ENCODE data around the gene GPR55.
"Not testable (repeated sequence)": the region's sequence is repeated elsewhere in the genome, so short reads cannot be mapped to it uniquely, and the experiment has no call there.

GPR55 gene, protein sequence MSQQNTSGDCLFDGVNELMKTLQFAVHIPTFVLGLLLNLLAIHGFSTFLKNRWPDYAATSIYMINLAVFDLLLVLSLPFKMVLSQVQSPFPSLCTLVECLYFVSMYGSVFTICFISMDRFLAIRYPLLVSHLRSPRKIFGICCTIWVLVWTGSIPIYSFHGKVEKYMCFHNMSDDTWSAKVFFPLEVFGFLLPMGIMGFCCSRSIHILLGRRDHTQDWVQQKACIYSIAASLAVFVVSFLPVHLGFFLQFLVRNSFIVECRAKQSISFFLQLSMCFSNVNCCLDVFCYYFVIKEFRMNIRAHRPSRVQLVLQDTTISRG

DNA sequence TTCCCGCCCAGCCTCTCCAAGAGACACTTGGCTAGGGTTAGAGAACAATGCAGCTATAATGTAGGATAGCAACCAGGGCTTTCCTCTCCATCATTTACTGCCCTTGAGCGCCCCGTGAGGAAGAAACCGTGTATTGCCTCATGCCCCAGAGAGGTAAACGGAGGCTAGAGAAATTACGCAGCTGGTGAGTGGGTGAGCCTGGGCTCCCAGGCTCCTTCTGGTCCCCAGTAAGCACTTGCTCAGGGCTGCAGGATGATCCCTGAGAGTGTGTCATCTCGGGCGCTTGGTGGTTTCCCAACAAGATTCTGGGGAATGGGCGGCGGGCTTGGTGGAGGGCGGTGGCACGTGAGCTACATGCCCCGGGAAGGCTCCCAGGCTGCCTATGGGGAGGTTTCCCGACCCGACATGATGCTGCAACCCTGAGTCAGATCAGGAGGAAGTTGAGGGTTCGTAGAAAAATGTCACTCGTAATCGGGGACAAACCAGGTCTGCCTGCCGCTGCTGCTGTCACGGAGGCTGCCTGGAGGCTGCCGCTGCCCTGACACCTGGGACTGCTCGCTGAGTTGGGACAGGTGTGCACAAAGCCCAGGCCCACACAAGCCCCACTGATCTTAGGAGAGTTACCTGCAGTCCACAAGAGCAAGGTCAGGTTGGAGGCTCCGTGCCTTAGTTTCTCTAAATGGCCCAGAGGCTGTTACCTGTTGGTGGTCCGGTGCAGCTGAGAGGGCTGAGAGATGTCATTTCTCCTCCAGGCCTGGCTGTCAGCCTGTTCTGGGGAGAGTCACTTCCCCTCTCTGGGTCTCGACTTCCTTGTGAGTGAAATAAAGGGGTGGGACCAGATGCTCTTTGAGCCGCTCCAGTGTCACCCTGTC lies at the start of gene GPR55:
Gene GPR55, minus strand, starts transcription at position 773 of the 872 bp plus-strand sequence. CDS start 14,280 bp downstream, outside the sequence.
- no peak for DNase-seq

DNA sequence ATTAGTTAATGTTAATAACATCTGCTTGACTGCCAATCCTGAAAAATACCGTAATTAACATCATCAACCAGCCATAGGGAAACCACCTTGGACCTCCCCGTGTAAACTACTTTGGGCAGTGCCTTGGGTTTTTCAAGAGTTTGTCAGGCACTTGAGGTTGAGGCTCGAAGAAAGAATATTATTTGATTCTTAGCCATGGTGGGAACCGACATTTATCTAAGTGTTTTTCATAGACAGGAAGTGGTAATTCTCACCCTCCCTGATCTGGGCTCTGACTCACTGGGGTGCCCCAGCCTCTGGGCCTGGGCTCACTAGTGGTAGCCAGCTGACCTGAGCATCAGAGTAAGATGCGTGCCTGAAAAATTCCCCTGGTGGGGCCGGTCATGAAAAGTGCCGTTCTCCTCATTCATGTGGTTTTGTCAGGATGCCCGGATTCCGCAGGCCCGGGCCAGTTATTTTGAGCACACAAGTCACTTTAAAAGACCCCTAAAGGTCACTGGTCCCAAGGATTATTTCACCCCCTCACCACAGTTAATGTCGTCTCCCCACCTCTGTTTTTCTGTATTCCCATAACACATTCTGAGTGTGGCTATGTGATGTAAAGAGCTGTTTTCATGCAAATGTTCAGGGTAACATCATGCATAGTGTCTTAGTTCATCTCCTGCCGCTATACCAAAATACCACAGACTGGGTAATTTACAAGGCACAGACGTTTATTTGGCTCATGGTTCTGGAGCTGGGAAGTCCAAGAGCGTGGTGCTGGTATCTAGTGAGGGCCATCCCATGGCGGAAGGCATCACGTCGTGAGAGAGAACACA lies 49.3 kb upstream of the GPR55 start:
- DNase-seq = no peak

DNA sequence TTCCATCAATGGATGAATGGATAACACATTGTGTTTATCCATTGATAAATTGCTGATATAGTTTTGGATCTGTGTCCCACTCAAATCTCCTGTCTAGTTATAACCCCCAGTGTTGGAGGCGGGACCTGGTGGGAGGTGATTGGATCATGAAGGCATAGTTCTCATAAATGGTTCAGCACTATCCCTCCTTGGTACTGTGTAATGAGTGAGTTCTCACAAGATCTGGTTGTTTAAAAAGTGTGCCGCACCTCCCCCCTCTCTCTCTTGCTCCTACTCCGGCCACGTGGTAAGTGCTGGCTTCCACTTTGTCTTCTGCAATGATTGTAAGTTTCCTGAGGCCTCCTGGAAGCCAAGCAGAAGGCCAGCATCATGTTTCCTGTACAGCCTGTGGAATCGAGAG lies 47.0 kb upstream of the GPR55 start:
- no peak for DNase-seq

DNA sequence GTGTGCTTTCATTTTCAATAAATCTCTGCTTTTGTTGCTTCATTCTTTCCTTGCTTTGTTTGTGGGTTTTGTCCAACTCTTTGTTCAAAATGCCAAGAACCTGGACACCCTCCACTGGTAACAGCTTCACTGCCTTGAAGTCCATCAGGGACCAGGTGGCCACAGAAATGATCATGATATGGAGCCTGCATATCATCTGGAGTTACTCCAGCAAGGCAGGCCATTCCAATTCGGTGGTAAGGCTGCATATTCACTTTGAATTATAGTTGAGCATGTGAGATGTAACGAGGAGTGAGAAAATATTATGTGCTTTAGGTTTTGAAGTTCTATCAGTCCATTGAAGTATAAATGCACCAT lies 44.6 kb upstream of the GPR55 start:
- DNase-seq = no peak

DNA sequence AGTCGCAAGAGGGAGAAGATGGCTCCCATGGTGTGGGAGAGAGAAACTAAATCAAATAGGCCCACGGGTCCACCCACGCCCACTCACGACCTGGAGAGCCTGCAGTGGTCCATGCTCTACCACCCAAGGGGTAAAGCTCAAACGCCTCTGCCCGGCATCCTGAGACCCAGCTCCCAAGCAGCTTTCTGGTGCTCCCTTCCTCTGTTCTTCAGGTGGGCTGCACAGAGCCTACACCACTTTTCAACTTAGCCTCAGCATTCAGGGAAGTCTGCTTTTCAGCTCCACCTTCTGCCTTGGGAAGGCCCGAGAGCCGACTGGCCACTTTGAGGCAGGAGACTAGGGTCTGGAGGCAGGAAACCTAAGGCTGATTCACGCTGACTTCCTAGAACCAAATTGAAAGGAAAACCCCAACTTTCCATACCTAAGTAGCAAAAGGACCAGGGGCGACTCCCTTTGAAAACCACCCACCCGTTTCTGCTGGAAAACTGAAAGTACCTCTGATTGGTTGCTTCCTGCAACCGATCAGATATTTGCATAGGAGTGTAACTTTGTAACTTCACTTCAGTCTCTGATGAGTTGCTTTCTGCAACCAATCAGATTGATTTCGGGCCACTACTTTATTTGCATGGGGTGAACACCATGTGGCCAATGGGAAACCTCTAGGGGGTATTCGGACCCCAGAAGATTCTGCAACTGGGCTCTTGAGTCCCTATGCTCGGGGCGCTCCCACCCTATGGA lies 44.0 kb upstream of the GPR55 start:
- no peak for DNase-seq

DNA sequence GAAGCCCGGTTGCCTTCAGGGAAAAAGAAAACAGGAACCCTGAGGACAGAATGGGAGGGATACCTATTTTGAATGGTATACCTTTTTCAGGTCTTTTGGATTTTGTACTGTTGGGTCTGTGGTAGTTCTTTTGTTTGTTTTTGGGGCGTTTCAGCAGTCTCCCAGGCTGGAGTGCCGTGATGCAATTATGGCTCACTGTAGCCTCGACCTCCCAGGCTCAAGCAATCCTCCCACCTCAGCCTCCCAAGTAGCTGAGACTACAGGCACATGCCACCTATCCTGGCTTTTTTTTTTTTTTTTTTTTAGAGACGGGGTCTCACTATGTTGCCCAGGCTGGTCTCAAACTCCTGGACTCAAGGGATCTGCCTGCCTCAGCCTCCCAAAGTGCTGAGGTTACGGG lies 43.3 kb upstream of the GPR55 start:
- DNase-seq = not testable (repeated sequence)

DNA sequence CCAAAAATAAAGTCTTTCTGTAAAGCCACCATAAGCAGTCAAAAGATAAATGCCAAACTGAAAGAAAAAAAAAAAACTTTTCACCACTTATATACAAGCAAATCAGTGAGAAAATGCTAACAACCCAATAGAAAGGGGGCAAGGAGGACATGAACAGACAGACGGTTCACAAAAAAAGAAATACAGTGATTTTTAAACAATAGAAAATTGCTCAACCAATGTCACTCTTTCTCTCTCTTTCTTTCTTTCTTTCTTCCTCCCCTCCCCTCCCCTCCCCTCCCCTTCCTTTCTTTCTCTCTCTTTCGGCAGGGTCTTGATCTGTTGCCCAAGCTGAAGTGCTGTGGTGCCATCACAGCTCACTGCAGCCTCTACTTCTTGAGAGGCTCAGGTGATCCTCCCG lies 42.1 kb upstream of the GPR55 start:
- DNase-seq = no peak

DNA sequence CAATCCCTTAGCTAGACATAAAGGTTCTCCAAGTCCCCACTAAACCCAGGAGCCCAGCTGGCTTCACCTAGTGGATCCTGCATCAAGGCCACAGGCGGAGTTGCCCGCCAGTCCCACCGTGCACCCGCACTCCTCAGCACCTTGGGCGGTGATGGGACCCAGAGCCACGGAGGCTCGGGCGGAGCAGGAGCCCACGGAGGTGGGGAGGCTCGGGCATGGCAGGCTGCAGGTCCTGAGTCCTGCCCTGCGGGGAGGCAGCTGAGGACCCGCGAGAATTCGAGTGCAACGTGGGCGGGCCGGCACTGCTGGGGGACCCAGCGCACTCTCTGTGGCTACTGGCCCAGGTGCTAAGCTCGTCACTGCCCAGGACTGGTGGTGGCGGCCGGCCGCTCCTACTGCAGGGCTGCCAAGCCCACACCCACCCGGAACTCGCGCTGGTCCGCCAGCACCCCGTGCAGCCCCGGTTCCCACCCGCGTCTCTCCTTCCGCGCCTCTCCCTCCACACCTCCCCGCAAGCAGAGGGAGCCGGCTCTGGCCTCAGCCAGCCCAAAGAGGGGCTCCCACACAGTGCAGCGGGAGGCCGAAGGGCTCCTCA lies 39.2 kb upstream of the GPR55 start:
- DNase-seq = no peak

DNA sequence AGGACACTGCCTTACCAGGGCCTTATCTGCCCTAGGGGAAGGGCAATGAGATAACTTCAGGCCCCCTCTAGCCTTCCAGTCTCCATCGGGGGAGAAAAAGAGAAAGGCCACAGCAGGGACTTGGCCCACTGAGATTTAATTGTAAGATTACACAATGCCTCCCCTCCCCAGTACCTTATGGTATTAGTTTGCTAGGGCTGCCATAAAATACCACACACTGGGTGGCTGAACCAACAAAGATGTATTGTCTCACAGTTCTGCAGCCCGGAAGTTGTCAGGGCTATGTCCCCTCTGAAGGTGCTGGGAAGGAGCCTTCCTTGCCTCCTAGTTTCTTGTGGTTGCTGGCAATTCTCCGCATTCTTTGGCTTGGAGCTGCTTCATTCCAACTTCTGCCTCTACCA lies 36.0 kb upstream of the GPR55 start:
- DNase-seq = no peak

DNA sequence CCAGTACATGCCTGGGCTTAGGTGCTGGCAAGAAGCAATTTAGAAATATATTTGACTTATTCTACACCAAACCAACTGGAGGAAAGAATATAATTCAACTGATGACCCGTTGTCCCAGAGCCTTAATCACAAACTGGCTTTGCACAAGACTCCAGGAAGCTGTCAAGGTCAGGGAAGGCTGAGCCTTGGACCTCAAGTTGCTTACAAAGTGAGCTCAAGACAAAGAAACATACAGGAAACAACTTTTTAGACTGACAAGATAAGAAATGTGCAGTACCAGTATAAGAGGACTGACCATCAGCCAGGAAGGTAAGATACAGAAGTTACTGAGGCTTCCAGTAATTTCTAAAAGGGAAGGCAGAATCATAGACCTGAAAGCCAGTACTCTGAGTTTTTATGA lies 35.0 kb upstream of the GPR55 start:
- DNase-seq = no peak

DNA sequence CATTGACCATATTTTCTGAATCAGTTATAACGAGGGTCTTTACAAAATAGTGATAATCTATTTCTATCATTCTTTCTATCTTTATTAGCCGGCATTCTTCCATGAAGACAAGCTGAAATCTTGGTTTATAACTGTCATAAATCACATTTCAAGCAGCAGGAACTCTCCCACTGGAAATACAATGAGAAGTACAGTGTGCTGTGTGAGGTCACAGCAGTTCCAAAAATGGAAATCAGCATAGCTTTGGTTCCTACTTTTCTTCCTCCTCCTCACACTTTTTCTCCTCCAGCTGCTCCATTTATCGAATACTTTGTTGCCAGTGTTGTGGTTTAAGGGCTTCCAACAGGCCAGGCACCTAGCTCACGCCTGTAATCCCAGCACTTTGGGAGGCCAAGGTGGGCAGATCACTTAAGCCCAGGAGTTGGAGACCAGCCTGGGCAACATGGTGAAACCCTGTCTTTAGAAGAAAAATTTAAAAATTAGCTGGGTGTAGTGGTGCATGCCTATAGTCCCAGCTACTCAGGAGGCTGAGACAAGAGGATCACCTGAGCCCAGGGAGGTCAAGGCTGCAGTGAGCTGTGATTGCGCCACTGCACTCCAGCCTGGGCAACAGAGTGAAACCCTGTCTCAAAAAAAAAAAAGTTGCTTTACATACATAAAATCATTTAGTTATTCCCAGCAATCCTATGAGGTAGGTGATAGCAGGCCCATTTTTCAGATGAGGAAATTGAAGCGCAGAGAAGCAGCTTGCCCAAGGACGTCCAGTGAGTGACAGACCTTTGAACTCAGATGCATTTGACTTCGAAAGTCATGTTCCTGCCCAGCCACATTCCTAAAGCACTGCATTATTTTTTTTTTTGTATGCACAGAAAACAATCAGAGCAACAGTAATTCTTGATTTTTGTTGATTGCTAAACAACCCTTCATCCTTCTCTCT lies 34.0 kb upstream of the GPR55 start:
- DNase-seq = no peak

DNA sequence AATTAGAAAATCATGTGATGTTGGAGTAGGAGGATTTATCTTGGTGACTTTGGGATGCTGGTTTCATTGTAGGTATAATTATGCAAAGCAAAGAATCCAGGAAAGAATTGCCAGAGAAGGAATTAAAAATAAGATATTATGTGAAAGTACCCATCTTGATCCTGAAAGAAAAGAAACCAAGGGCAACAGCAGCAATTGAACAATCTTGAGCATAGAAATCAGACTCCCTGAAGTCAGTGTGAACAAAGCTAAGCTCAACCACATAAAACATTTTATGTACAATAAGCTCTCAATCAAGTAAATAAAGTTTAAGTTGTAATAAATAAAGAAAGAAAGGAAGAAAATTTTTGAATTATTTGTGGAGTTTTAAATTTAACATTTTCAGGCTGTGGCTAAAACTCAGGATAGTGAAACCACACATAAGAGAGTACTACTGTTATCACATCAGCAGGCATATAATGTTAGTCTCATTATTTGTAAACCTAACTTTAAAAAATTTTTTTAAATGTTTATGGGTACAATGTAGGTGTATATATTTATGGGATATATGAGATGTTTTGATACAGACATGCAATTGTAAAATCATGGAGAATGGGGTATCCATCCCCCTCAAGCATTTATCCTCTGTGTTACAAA lies 32.8 kb upstream of the GPR55 start:
- DNase-seq = no peak

DNA sequence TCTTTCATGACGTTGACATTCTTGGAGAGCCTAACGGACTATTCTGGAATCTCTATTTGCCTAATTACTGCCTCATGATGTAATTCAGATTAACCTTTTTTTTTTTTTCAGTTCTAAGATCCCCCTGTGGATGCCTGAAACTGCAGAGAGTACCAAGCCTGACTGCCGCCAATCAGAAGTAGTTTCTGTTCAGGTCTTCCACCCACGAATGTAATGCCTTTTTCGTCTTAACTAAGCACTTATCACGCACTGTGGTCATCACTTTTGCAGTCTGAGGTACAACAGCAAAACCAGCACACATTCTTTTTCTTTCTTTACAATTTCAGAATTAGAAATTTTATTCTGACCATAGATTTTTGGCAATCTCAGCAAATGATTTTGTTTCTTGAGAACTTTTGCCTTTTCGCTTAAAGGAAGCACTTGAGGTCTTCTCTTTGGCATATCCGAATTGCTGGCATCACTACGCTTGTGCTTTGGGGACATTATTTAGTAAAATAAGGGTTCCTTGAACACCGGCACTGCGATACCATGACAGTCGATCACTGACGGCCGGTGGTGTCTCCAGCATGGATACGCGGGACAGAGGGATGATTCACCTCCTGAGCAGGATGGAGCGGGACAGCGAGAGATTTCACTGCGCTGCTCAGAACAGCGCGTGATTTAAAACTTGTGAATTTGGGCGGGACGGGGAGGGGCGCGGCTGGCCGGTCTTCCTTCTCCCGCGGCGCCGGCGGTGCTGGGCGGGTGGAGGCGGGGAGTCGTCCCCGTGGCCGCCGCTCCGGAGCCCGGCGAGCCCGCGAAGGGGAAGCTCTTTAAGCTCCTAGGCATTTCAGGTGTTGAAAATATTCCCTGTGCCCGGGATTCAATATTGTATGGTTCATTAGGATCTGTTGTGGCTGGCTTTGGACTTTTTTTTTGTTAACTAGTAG lies 32.0 kb upstream of the GPR55 start:
- DNase-seq = no peak

DNA sequence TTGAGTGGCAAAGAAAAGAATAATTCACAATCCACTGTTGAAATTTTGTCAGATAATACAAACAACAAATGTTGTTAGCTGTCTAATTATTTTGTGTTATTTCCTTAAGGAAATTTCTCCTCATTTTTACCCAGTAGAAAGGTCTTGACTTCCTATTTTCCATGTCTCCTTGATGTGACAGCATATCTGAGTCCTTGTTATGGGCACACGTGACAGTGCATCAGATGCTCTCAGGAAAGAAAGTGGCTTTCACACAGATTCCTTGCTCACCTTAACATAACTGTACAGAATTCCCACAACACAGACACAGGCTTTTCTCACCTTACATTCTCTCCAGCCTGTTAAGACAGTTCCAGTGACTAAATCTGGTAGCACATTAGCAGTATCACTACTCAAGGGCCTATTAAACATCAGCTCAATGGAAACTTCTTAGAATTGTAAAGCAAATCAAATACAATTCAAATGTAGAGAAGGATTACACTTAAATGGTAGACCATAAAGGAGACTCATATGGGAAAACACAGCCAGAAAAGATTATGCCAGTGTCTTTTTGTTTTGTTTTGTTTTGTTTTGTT lies 30.2 kb upstream of the GPR55 start:
- DNase-seq = no peak

DNA sequence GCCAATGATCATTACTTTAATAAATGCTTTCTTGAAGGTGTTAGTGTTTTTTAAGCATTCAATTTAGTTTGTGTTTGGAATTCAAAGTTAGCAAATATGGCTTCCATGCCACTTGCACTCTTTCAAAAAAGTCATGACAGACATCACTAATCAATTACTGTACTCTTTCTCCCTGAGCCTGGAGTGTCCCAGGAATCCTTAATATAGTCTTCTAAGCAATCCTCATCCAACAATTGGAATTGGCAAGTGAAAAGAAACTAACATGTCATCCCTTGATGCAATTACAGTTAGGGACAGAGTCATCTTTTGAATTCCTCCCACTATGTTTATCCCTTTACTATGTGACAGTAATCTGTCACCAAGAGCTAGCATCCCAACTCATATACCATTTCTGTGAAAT lies 29.7 kb upstream of the GPR55 start:
- DNase-seq = no peak

DNA sequence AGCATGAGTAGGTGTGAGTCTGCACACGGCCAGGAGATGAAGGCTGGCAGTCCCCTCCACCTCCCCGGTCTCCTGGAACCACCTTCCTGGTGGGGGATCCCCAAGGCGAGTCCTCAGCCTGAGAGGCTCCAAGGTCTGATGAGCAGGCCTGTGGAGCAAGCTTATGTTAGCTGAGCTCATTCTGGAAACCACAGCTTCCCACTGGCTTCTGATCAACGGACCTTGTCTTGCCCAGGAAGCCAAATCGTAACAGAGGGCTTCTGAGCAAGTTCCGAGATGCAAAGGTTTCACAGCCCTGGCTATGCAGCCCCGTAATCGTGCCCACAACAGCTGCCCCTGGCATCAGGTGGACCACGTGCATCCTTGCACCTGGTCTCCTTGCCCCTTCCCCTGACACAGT lies 28.8 kb upstream of the GPR55 start:
- DNase-seq = no peak

DNA sequence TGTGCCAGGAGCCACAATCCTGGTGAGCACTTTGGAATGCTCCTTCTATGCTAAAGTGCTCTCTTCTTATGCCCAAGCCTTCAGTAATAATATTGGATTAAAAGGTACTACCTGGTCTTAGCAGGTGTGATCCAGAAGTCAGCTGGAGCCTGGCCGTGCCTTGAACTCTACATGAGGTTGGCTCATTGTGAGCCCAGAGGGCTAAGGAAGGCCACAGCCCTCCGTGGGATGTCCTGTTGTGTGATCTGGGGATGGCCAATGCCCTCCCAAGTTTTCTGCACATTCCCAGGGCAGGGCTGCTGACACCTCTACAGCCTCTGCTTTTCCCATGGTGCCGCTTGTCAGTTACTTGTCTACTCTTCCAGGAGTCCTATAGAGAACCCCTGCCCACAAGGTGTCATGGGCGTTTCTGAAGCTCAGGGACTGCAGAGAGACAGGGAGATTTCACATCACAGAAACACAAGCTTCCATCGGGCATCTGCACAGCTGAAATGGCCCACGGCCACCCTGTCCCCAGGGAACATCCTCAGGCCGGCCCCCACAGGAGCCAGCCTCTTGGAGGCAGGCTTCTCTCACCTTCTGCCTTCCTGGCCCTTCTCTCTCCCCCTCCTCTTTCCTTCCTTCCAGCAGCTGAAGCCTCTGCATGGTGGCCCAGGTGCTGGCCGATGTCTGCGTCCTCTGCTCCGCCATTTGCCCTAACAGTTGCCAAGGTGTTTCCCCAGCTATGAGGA lies 27.3 kb upstream of the GPR55 start:
- DNase-seq = no peak

DNA sequence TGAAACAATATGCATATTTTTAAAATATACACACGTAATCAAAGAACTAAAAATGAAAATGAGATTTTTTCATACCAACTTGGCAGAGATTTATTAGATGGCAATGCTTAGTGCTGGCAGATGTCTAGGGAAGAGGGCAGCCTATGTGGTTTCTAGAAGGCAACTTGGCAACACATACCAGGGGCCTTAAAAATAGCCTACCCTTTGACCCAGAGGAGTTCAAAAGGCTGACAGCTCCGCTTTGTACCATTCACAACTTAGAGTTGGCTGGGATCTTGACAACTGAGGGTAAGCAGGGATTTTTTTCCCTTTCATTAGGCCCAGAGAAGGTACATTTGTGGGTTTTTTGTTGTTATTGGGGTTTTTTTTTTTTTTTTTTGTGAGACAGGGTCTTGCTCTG lies 26.4 kb upstream of the GPR55 start:
- no peak for DNase-seq
